ENCODE measurements around the gene MARCHF5. TPM values are rescaled to one million over a fixed set of nuclear protein-coding genes. Genes with fewer than 3 reads are reported as not detected.
A peak's percentile ranks its signal among the peaks of the same experiment; 100 is the strongest.

MARCHF5 gene
- total and polyA plus RNA-seq, 10 of the 15 experiments (the other 5 are each of a cell fraction or from before 2014, with no cell fraction given) = 4.8 to 46.8 (median 19.0) TPM

GRCh38 chr10:92284112-92284704 lies 6.8 kb upstream of the MARCHF5 start:
- ATAC-seq = peak; percentile 83
- no TSS peak for BruUV-seq (replicated peaks)
- no peak for FAIRE-seq
- Histone ChIP-seq H3K9ac (ENCODE audit: control insufficient read depth, insufficient read depth, low read length) (peak overlapping the region; percentile 22; the same call in 1 of the 2 replicates), H3K27ac (ENCODE audit: control insufficient read depth, insufficient read depth) (peak overlapping the region; percentile 45), H3K4me2 (ENCODE audit: control insufficient read depth, insufficient read depth) (peak overlapping the region; percentile 85), H3K4me3 (peak overlapping the region; percentile 48; the same call in 1 of the 2 replicates), H3K36me3 (ENCODE audit: control insufficient read depth in 2 of 2, insufficient read depth in 2 of 2, low read length in 1 of 2) (no peaks in the 10 kb centered on the region), H3K79me2 (ENCODE audit: control insufficient read depth, insufficient read depth, low read length) (no peaks in the 10 kb centered on the region; the same call in none of the 2 replicates), H4K20me1 (ENCODE audit: control insufficient read depth, insufficient read depth) (no peaks in the 10 kb centered on the region), H3K4me1 (ENCODE audit: control insufficient read depth, insufficient read depth, low read length) (peaks cover 6% of the 10 kb centered on the region; the same call in 1 of the 2 replicates), H3K27me3 (replicated peaks in 1 of 2; ENCODE audit: control insufficient read depth in 2 of 2, insufficient read depth in 2 of 2, low read length in 1 of 2) (no peaks in the 10 kb centered on the region), H3K9me3 (replicated peaks; ENCODE audit: control insufficient read depth, insufficient read depth, low read length) (no peaks in the 10 kb centered on the region), H2AFZ (ENCODE audit: control insufficient read depth, low read depth, low read length) (peak overlapping the region; percentile 54)
- ChIA-PET RAD21 (ENCODE audit: unreplicated experiment) (interaction anchor here (1.2 kb wide), 1 partner anchor 53 kb away, joined by 4 read pairs; no protein-coding TSS in a partner anchor), CTCF (interaction anchor here (0.6 kb wide), 1 partner anchor 34 kb away, joined by 4 read pairs; no protein-coding TSS in a partner anchor), SMC1A (ENCODE audit: uncharacterized antibody, unreplicated experiment) (interaction anchor here (0.9 to 4.2 kb wide), 9 partner anchors 10 to 195 kb away, joined by 3 to 19 read pairs (median 4); no protein-coding TSS in a partner anchor), POLR2A (interaction anchor here (0.9 to 1.3 kb wide), 4 partner anchors 18 to 127 kb away, joined by 3 to 4 read pairs (median 3); no protein-coding TSS in a partner anchor)
- WGBS (ENCODE audit: insufficient coverage, insufficient replicate concordance, low lambda C conversion rate, missing lambda C conversion rate) = 82% methylated on average over 9 of the region's 10 CpGs
- DNase-seq (ENCODE audit: low read depth, low spot score) = no peak
- intact Hi-C loops (cut with micrococcal nuclease; ENCODE audit: unreplicated experiment) (no loop called here), in situ Hi-C loops (cut with MboI) (no loop called here)
- peak; percentile 85 for TF ChIP-seq MLLT1 (IDR thresholded peaks at IDR 0.05)
- no peak for TF ChIP-seq CBX5 (IDR thresholded peaks at IDR 0.05; ENCODE audit: low read depth)
- TF ChIP-seq, protein P1, sequence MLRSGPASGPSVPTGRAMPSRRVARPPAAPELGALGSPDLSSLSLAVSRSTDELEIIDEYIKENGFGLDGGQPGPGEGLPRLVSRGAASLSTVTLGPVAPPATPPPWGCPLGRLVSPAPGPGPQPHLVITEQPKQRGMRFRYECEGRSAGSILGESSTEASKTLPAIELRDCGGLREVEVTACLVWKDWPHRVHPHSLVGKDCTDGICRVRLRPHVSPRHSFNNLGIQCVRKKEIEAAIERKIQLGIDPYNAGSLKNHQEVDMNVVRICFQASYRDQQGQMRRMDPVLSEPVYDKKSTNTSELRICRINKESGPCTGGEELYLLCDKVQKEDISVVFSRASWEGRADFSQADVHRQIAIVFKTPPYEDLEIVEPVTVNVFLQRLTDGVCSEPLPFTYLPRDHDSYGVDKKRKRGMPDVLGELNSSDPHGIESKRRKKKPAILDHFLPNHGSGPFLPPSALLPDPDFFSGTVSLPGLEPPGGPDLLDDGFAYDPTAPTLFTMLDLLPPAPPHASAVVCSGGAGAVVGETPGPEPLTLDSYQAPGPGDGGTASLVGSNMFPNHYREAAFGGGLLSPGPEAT (IDR thresholded peaks at IDR 0.05; ENCODE audit: low read depth) = 0 out of 2 replicates have a peak, but pooled peaks have one; percentile 29
- TF ChIP-seq PKNOX1 (IDR thresholded peaks at IDR 0.05) = peak; percentile 36; the same call in 1 of the 2 replicates
- TF ChIP-seq IKZF1 (conservative IDR thresholded peaks at IDR 0.05) = peak; percentile 9; the same call in 1 of the 2 replicates

All from GM12878 (cell line).